Peyer's patch (tissue), 4 donors: ENCODE measurements around the gene IGSF8.

ENCODE experiments used
- POLR2A ChIP-seq, 2 donors: fragments of 450-650 bp; IDR thresholded peaks; one replicate each; pipeline ENCODE4 v1.5.1; 2017; ENCODE audit warnings: antibody characterized with exemption in 2 of 2, mild to moderate bottlenecking in 2 of 2, moderate library complexity in 2 of 2
- TF ChIP-seq, protein P1 (sequence below), 6 experiments: fragments of 450-650 bp in 4 of 6; fragments of 200-600 bp in 2 of 6; sonication (generic) in 1 of 6; IDR thresholded peaks; one replicate each; pipeline ENCODE4 v1.5.1; 2017 to 2019; ENCODE audit warnings: antibody characterized with exemption in 6 of 6, mild to moderate bottlenecking in 3 of 6, moderate library complexity in 1 of 6

- TF ChIP-seq, protein P1, sequence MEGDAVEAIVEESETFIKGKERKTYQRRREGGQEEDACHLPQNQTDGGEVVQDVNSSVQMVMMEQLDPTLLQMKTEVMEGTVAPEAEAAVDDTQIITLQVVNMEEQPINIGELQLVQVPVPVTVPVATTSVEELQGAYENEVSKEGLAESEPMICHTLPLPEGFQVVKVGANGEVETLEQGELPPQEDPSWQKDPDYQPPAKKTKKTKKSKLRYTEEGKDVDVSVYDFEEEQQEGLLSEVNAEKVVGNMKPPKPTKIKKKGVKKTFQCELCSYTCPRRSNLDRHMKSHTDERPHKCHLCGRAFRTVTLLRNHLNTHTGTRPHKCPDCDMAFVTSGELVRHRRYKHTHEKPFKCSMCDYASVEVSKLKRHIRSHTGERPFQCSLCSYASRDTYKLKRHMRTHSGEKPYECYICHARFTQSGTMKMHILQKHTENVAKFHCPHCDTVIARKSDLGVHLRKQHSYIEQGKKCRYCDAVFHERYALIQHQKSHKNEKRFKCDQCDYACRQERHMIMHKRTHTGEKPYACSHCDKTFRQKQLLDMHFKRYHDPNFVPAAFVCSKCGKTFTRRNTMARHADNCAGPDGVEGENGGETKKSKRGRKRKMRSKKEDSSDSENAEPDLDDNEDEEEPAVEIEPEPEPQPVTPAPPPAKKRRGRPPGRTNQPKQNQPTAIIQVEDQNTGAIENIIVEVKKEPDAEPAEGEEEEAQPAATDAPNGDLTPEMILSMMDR (IDR thresholded peaks at IDR 0.05), result no peak
- no peak for TF ChIP-seq POLR2A (IDR thresholded peaks at IDR 0.05)
Observed at GRCh38 chr1:160043543-160043942, 54.9 kb downstream of the IGSF8 start.
